Testis (tissue), 3 donors: Measurements from ENCODE around the gene MEGF8. TPM values are rescaled to one million over a fixed set of nuclear protein-coding genes. Genes with fewer than 3 reads are reported as not detected.

Source experiments
- DNase-seq: peaks from one replicate; pipeline ENCODE4 v3.0.0-alpha.2; 2019
- H3K27ac ChIP-seq, 2 donors: fragments of 200-600 bp; sonication (generic); one replicate each; pipeline ENCODE4 v1.5.1; 2019
- H3K27me3 ChIP-seq: fragments of 200-600 bp; sonication (generic); one replicate; pipeline ENCODE4 v1.5.1; 2019
- H3K36me3 ChIP-seq: fragments of 200-600 bp; sonication (generic); one replicate; pipeline ENCODE4 v1.5.1; 2017; ENCODE audit warnings: low read depth; ENCODE audit errors: missing control alignments
- H3K4me1 ChIP-seq: fragments of 200-600 bp; sonication (generic); one replicate; pipeline ENCODE4 v1.5.1; 2019
- H3K4me3 ChIP-seq, 2 donors: fragments of 200-600 bp; sonication (generic); one replicate each; pipeline ENCODE4 v1.5.1; 2017 to 2019
- H3K9me3 ChIP-seq: fragments of 200-600 bp; sonication (generic); one replicate; pipeline ENCODE4 v1.5.1; 2017
- POLR2A ChIP-seq: fragments of 450-650 bp; IDR thresholded peaks from one replicate; pipeline ENCODE4 v1.6.1; 2017; ENCODE audit warnings: antibody characterized with exemption, mild to moderate bottlenecking, moderate library complexity
- whole genome bisulfite sequencing, 2 donors: methylation state at CpG; one replicate each; pipeline ENCODE4 v1.1.5; 2018; 5-methylcytosine and 5-hydroxymethylcytosine counted together
- intact Hi-C: fragments of 100-400 bp; cut with DNase I; formaldehyde crosslinking; loops from one replicate; pipeline ENCODE4 v1.15.1; 2023; ENCODE audit warnings: low total_unique reads
- polyA plus RNA-seq: library from polyadenylated mRNA; stranded (reverse); fragments of 350-450 nt; fragmentation: Illumina TruSeq; extraction: RNeasy Lipid Tissue Mini Kit (QIAGEN cat#74804); gene quantifications from one replicate; pipeline ENCODE4 v1.2.3, GENCODE V29; 2014; ENCODE audit warnings: low read depth, low replicate concordance; ENCODE audit not compliant: insufficient read depth
- total RNA-seq, 2 donors: library from RNA; depleted of rRNA; stranded (reverse); fragments of >200 nt; gene quantifications; one replicate each; pipeline ENCODE4 v1.2.3, GENCODE V29; 2016
- TF ChIP-seq, protein P1 (sequence below), 3 experiments: fragments of 450-650 bp in 2 of 3; fragments of 200-600 bp in 1 of 3; sonication (generic) in 1 of 3; IDR thresholded peaks; one replicate each; pipeline ENCODE4 v1.5.1; 2016 to 2019; ENCODE audit warnings: antibody characterized with exemption in 3 of 3, mild to moderate bottlenecking in 2 of 3, moderate library complexity in 1 of 3

Gene MEGF8
- total and polyA plus RNA-seq, 3 donors from 2014 or later = 18.8 to 27.3 (median 26.9) TPM

DNA sequence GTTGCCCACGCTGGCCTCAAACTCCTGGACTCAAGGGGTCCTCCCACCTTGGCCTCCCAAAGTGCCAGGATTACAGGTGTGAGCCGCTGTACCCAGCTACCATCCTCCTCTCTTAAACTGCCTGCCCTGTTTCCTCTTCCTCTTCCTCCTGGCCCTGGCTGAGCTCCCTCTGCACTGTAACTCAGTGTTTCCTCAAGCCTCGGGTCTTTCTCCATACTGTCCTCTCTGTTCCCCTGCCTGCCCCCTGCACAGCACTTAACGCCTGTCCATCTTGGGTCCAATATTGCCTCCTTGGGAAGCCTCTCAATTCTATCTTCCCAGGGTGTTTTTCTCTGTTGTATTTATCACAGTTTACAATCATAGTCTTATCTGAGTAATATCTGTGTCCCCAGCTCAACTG lies 95.7 kb downstream of the MEGF8 start:
- TF ChIP-seq POLR2A = no peak
- TF ChIP-seq, protein P1, sequence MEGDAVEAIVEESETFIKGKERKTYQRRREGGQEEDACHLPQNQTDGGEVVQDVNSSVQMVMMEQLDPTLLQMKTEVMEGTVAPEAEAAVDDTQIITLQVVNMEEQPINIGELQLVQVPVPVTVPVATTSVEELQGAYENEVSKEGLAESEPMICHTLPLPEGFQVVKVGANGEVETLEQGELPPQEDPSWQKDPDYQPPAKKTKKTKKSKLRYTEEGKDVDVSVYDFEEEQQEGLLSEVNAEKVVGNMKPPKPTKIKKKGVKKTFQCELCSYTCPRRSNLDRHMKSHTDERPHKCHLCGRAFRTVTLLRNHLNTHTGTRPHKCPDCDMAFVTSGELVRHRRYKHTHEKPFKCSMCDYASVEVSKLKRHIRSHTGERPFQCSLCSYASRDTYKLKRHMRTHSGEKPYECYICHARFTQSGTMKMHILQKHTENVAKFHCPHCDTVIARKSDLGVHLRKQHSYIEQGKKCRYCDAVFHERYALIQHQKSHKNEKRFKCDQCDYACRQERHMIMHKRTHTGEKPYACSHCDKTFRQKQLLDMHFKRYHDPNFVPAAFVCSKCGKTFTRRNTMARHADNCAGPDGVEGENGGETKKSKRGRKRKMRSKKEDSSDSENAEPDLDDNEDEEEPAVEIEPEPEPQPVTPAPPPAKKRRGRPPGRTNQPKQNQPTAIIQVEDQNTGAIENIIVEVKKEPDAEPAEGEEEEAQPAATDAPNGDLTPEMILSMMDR (IDR thresholded peaks at IDR 0.05) = no peak
- Histone ChIP-seq H3K36me3 (no peaks in the 10 kb centered on the region), H3K27ac (no peak overlapping the region), H3K4me1 (peaks cover 17% of the 10 kb centered on the region), H3K27me3 (no peaks in the 10 kb centered on the region), H3K4me3 (no peak overlapping the region), H3K9me3 (no peaks in the 10 kb centered on the region)
- DNase-seq = no peak
- 79 to 89% methylated on average over 4 of the region's 4 CpGs for WGBS, 2 donors
- intact Hi-C loops = no loop called here

- Histone ChIP-seq H3K27me3 (no peaks in the 10 kb centered on the region), H3K9me3 (no peaks in the 10 kb centered on the region), H3K4me3 (no peak overlapping the region), H3K4me1 (peaks cover 17% of the 10 kb centered on the region), H3K27ac (no peak overlapping the region), H3K36me3 (no peaks in the 10 kb centered on the region)
- DNase-seq = no peak
- TF ChIP-seq, protein P1 (IDR thresholded peaks at IDR 0.05) = no peak
- intact Hi-C loops = no loop called here
- WGBS, 2 donors = 70 to 76% methylated on average over 8 to 9 of the region's 9 CpGs
Observed at GRCh38 chr19:42421591-42422031, 96.2 kb downstream of the MEGF8 start.

- 60 to 69% methylated on average over 9 to 17 of the region's 17 CpGs for WGBS, 2 donors
- H3K27ac ChIP-seq = no peak overlapping the region
- intact Hi-C loops = no loop called here
- H3K4me3 ChIP-seq = peak overlapping the region in 1 of 2 donors; percentile 63
- no peaks in the 10 kb centered on the region for H3K36me3 ChIP-seq
- H3K9me3 ChIP-seq = no peaks in the 10 kb centered on the region
- H3K4me1 ChIP-seq = peaks cover 17% of the 10 kb centered on the region
- no peaks in the 10 kb centered on the region for H3K27me3 ChIP-seq
- no peak for DNase-seq
- TF ChIP-seq, protein P1 (IDR thresholded peaks at IDR 0.05) = no peak
- no peak for TF ChIP-seq POLR2A
Observed at GRCh38 chr19:42422092-42422900, 96.9 kb downstream of the MEGF8 start.

DNA sequence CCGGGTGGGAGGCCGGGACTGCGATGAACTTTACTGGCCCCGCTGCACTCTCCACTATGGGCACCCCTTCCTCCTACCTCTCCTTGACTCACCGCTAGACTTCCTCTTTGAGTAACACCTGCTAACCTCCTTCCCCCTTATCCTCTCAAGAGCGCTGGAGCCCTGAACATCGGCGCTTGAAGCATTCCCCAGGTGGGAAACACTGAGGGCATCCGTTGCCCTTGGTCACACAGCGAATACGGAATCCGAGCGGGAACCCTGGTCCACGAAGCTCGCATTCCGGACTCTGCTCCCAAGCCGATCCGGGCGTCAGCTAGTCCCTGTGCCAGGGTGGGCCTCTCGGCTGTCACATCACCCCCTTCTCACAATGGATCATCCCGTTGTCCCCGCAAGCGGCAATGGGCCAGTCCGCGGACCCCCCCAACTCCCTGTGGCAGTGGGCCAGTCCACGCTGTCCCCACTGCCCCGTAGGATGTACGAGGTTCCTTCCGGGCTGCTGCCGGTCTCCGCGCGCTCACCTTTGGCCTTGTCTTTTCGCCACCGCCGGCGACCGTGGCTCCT lies 97.5 kb downstream of the MEGF8 start:
- TF ChIP-seq, protein P1 (IDR thresholded peaks at IDR 0.05) = no peak
- no peak for TF ChIP-seq POLR2A
- Histone ChIP-seq H3K9me3 (no peaks in the 10 kb centered on the region), H3K4me1 (peaks cover 17% of the 10 kb centered on the region), H3K27ac (peak overlapping the region; percentile 57 to 76), H3K36me3 (no peaks in the 10 kb centered on the region), H3K4me3 (peak overlapping the region; percentile 63 to 69), H3K27me3 (no peaks in the 10 kb centered on the region)
- DNase-seq = peak; percentile 62
- intact Hi-C loops = no loop called here
- WGBS, 2 donors = 3 to 8% methylated on average over 26 to 34 of the region's 38 CpGs
